Measurements from ENCODE around the gene CNKSR1. TPM values are rescaled to one million over a fixed set of nuclear protein-coding genes. Genes with fewer than 3 reads are reported as not detected.

Gene CNKSR1
- total and polyA plus RNA-seq, 2 of the 8 experiments (the other 6 are each of a cell fraction or from before 2014, with no cell fraction given), result 13.9 to 14.5 TPM

DNA sequence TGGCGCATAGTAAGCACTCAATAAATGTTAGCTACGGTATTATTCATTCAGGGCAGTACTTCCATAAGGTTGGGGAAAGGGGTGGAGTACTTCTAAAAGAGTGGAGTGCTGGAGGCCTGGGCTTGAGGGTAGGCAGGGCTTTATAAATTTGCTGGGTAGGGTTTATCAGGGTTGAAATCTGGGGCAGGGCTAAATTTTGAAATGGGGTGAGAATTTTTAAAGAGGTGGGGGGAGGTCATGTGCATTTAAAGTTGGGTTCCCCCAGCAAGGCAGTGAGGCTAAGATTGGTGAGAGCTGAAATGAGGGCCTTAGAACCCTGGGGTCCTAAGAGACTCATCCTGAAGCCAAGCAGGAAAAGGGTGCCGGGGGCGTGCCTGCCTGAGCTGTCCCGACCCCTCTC lies 23.1 kb downstream of the CNKSR1 start (continued):
- TF ChIP-seq SP4 (IDR thresholded peaks at IDR 0.05; ENCODE audit: low read length), result no peak
